Measurements from ENCODE around the gene HACE1. TPM values are rescaled to one million over a fixed set of nuclear protein-coding genes. Genes with fewer than 3 reads are reported as not detected.

The HACE1 gene
- total RNA-seq, 4 donors from 2014 or later, result 11.8 to 34.7 (median 16.4) TPM

GRCh38 chr6:104888066-104888465, 28.3 kb upstream of the HACE1 start:
- Histone ChIP-seq H3K27ac (no peak overlapping the region), H3K4me3 (no peak overlapping the region), H3K4me1 (no peaks in the 10 kb centered on the region), H3K9me3 (no peaks in the 10 kb centered on the region), H3K27me3 (no peaks in the 10 kb centered on the region), H3K36me3 (no peaks in the 10 kb centered on the region)
- TF ChIP-seq POLR2A (IDR thresholded peaks at IDR 0.05) (no peak), CTCF (IDR thresholded peaks at IDR 0.05) (no peak)
- no peak for DNase-seq

DNA sequence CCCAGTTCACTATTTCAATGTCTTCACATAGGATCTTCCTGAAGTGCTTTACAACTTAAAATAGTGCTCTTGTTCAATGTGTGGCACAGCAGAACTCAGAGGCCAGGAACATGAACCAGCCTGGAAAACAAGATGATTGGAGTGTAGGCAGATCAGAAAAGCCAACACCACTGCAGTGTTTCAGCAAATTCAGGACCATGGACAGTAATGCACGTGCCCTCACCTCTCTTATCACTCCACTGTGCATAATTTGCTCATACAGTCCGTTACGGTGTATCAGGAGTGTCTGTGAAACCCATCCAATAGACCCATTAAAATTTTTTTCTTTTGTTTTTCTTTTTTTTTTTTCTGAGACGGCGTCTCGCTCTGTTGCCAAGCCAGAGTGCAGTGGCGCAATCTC, 27.6 kb upstream of the HACE1 start:
- no peak for DNase-seq
- no peak overlapping the region for H3K27ac ChIP-seq
- no peaks in the 10 kb centered on the region for H3K9me3 ChIP-seq
- H3K27me3 ChIP-seq, result no peaks in the 10 kb centered on the region
- no peaks in the 10 kb centered on the region for H3K36me3 ChIP-seq
- TF ChIP-seq CTCF (IDR thresholded peaks at IDR 0.05), result no peak
- TF ChIP-seq POLR2A (IDR thresholded peaks at IDR 0.05), result no peak
- no peak overlapping the region for H3K4me3 ChIP-seq
- no peaks in the 10 kb centered on the region for H3K4me1 ChIP-seq

DNA sequence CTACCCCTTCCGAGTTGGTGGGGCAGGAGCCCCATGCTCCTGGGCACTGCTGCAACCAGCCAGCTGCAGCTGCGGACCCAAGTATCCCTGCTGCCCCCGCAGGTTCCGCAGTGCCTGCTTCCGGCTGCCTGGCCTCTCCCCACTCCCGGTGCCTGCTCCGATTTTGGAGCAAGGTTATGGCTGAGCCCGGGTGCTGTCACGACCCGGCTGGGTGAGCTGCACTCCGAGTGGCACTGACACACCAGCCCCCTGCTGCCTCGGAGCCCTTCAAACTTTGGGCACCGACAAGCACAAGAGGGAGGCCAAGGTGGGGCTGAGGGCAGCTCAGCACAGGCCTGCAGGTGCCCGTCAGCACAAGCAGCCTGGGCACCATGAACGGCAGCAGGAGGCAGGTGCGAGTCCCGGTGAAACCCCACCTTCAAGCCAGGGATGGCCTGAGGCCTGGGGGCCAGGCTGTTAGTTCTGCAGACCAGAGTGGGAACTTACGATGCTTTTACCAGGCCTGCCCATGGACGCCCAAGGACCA, 25.9 kb upstream of the HACE1 start:
- no peak overlapping the region for H3K4me3 ChIP-seq
- no peaks in the 10 kb centered on the region for H3K9me3 ChIP-seq
- DNase-seq, result no peak
- H3K27me3 ChIP-seq, result no peaks in the 10 kb centered on the region
- TF ChIP-seq POLR2A (IDR thresholded peaks at IDR 0.05), result no peak
- TF ChIP-seq CTCF (IDR thresholded peaks at IDR 0.05), result no peak
- no peak overlapping the region for H3K27ac ChIP-seq
- no peaks in the 10 kb centered on the region for H3K36me3 ChIP-seq
- H3K4me1 ChIP-seq, result no peaks in the 10 kb centered on the region

DNA sequence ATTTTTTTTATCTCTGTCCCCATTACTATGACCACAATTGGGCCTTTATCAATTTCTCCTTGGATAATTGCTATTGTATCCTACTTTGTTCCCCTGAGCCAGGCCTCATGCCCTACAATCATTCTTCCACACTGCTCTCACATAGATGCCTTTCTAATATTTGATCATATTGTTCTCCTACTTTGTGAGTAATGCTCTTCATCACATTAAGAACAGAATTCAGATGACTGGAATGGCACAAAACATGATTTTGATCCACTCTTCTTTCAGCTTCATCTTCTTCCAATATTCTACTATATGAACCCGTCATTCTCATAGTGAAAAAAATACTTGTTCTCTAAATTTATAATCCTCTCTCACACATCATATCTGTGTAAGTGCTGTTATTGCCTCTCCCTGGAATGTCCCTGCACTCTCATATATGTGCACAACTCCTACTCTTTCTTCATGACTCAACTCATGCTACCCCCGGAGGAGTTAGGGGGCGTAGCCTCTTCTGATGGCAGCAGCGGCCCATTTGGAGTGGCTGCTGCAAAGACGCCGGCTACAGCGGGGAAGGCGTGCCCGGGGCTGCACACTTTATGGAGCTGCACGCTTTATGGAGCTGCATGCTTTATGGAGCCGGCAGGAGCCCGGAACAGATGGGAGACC, 25.3 kb upstream of the HACE1 start:
- no peak for DNase-seq
- Histone ChIP-seq H3K36me3 (no peaks in the 10 kb centered on the region), H3K27me3 (no peaks in the 10 kb centered on the region), H3K27ac (no peak overlapping the region), H3K4me3 (no peak overlapping the region), H3K4me1 (no peaks in the 10 kb centered on the region), H3K9me3 (no peaks in the 10 kb centered on the region)
- TF ChIP-seq CTCF (IDR thresholded peaks at IDR 0.05), result no peak
- no peak for TF ChIP-seq POLR2A (IDR thresholded peaks at IDR 0.05)

GRCh38 chr6:104881964-104882668, 22.4 kb upstream of the HACE1 start:
- Histone ChIP-seq H3K27me3 (no peaks in the 10 kb centered on the region), H3K27ac (no peak overlapping the region), H3K4me1 (no peaks in the 10 kb centered on the region), H3K9me3 (no peaks in the 10 kb centered on the region), H3K36me3 (no peaks in the 10 kb centered on the region), H3K4me3 (no peak overlapping the region)
- TF ChIP-seq POLR2A (IDR thresholded peaks at IDR 0.05) (no peak), CTCF (IDR thresholded peaks at IDR 0.05) (no peak)
- no peak for DNase-seq
